ENCODE results near the gene SUSD2. TPM values are rescaled to one million over a fixed set of nuclear protein-coding genes. Genes with fewer than 3 reads are reported as not detected.

The SUSD2 gene
- total RNA-seq, 4 donors from 2014 or later = 0.88 to 17.6 (median 2.8) TPM

DNA sequence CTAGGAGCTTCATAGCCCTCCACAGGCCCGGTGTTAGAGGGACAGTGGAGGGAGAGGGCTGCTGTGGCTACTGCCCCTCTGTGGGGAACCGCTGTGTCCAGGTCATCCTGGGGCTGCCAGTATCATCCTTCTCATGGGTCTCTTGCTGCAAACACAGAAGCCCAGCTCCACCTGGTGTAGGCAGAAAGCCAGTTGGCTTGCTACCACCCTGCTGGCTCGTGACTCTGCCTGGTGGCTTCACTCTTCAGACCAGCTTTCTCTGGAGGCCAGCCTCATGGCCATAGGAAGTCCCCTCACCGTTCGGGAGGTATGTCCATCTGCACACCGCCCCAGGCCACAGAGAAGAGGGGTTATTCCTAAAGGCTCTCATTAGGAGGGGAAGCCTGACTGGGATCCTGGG is 19.4 kb upstream of the SUSD2 start:
- Histone ChIP-seq H3K4me1 (peaks cover 12 to 14% of the 10 kb centered on the region in 2 donors), H3K9me3 (no peaks in the 10 kb centered on the region), H3K36me3 (no peaks in the 10 kb centered on the region), H3K27ac (no peak overlapping the region), H3K27me3 (no peaks in the 10 kb centered on the region), H3K4me3 (no peak overlapping the region)
- intact Hi-C loops (cut with DNase I; ENCODE audit: low total_unique reads) = no loop called here
- TF ChIP-seq POLR2A (IDR thresholded peaks at IDR 0.05) = no peak
- TF ChIP-seq, protein P1, sequence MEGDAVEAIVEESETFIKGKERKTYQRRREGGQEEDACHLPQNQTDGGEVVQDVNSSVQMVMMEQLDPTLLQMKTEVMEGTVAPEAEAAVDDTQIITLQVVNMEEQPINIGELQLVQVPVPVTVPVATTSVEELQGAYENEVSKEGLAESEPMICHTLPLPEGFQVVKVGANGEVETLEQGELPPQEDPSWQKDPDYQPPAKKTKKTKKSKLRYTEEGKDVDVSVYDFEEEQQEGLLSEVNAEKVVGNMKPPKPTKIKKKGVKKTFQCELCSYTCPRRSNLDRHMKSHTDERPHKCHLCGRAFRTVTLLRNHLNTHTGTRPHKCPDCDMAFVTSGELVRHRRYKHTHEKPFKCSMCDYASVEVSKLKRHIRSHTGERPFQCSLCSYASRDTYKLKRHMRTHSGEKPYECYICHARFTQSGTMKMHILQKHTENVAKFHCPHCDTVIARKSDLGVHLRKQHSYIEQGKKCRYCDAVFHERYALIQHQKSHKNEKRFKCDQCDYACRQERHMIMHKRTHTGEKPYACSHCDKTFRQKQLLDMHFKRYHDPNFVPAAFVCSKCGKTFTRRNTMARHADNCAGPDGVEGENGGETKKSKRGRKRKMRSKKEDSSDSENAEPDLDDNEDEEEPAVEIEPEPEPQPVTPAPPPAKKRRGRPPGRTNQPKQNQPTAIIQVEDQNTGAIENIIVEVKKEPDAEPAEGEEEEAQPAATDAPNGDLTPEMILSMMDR (IDR thresholded peaks at IDR 0.05) = no peak
- DNase-seq = no peak

DNA sequence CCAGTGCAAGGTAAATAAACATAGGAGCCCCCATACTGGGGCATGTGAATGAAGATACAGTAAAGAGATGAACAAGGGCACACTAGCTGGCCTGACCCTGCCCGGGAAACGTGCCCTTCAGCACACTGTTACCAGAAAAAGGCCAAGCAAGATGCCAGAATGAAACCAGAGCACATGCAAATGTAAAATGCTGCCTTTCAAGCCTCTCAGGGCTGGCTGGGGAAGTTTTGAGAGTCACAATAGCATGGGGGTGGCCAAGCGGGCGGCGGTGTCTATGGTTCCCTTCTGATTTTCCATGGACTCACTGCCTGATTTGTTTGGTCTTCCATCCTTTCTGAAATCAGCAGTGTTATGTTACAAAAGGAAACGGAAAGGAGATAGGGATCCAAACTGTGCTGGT is 18.9 kb upstream of the SUSD2 start:
- H3K27ac ChIP-seq = no peak overlapping the region
- DNase-seq = no peak
- no peaks in the 10 kb centered on the region for H3K36me3 ChIP-seq
- H3K9me3 ChIP-seq = no peaks in the 10 kb centered on the region
- H3K27me3 ChIP-seq = no peaks in the 10 kb centered on the region
- TF ChIP-seq, protein P1 (IDR thresholded peaks at IDR 0.05) = no peak
- no peak for TF ChIP-seq POLR2A (IDR thresholded peaks at IDR 0.05)
- intact Hi-C loops (cut with DNase I; ENCODE audit: low total_unique reads) = no loop called here
- peaks cover 9 to 14% of the 10 kb centered on the region in 2 donors for H3K4me1 ChIP-seq
- no peak overlapping the region for H3K4me3 ChIP-seq

DNA sequence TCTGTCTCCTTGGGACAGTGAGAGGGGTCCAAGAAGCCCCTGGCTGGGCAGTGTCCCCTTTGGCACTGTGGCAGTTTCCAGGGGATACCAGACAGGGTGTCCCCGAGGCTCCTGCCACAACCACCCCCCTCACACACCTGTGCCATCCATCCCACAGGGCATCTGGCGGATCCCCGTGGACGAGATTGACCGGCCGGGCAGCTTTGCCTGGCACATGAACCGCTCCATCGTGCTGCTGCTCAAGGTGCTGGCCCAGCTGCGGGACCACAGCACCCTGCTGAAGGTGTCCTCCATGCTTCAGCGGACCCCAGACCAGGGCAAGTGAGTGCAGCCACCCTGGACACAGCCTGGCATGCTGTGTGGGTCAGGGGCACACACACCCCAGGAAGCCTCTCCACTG is 17.0 kb upstream of the SUSD2 start:
- no peak overlapping the region for H3K27ac ChIP-seq
- peaks cover 0 to 6% of the 10 kb centered on the region in 2 donors for H3K4me1 ChIP-seq
- DNase-seq = no peak
- H3K36me3 ChIP-seq = no peaks in the 10 kb centered on the region
- no peak overlapping the region for H3K4me3 ChIP-seq
- TF ChIP-seq, protein P1 (IDR thresholded peaks at IDR 0.05) = no peak
- TF ChIP-seq POLR2A (IDR thresholded peaks at IDR 0.05) = no peak
- no peaks in the 10 kb centered on the region for H3K9me3 ChIP-seq
- intact Hi-C loops (cut with DNase I; ENCODE audit: low total_unique reads) = no loop called here
- H3K27me3 ChIP-seq = no peaks in the 10 kb centered on the region

DNA sequence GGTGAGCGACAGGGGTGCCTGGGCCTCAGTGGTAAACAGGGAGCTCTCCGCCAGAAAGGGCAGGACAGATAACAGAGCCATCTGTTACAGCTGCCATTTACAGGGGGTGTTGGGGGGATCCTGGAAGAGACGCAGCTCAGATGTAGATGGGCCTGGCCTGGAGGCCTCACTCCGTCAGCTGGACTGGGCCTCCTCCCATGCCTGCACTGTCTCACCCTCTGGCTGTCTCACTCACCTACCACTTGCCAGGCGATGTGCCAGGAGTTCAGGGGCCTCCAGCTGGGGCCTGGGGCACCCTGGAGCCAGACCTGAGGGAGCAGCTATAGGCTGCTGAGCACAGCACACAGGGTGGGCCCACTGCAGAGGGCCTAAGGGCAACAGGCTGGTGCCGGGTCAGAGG is 16.3 kb upstream of the SUSD2 start:
- Histone ChIP-seq H3K4me3 (no peak overlapping the region), H3K9me3 (no peaks in the 10 kb centered on the region), H3K27ac (no peak overlapping the region), H3K36me3 (no peaks in the 10 kb centered on the region), H3K27me3 (no peaks in the 10 kb centered on the region), H3K4me1 (no peaks in the 10 kb centered on the region)
- TF ChIP-seq, protein P1 (IDR thresholded peaks at IDR 0.05) = no peak
- TF ChIP-seq POLR2A (IDR thresholded peaks at IDR 0.05) = no peak
- intact Hi-C loops (cut with DNase I; ENCODE audit: low total_unique reads) = no loop called here
- DNase-seq = no peak

DNA sequence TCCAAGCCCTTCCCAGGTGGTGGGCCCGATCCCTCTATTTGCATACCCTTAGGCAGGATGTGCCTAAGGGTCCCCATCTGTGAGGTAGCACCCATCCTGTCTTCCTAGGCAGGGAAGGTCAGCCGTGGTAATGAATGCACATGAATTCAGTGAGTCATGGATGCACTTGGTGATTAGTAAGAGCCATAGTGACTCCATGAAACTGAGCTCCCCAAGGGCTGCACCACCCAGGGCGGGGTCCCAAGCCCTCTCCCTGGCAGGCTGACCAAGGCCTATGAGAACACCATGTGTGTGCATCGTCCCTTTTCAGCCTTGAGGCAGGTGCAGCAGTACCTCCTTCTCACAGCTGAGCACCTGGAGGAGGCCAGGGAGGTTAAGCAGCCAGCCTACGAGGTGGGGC is 15.6 kb upstream of the SUSD2 start:
- Histone ChIP-seq H3K27me3 (no peaks in the 10 kb centered on the region), H3K4me3 (no peak overlapping the region), H3K4me1 (no peaks in the 10 kb centered on the region), H3K9me3 (no peaks in the 10 kb centered on the region), H3K27ac (no peak overlapping the region), H3K36me3 (no peaks in the 10 kb centered on the region)
- no peak for DNase-seq
- TF ChIP-seq, protein P1 (IDR thresholded peaks at IDR 0.05) = no peak
- TF ChIP-seq POLR2A (IDR thresholded peaks at IDR 0.05) = no peak
- intact Hi-C loops (cut with DNase I; ENCODE audit: low total_unique reads) = no loop called here
